DMS153 (cell line): ENCODE data around the gene FOLR2.

ENCODE experiments used
- DNase-seq: peaks from one replicate; lab custom pipeline; 2025; lab: John Stamatoyannopoulos, UW

Gene FOLR2

GRCh38 chr11:72267956-72268617 lies 51.5 kb downstream of the FOLR2 start:
- no peak for DNase-seq
